GM12864 (cell line): ENCODE measurements around the gene HAUS3.

Experiments used
- DNase-seq: peaks from one replicate; pipeline ENCODE4 v3.0.0-alpha.2; 2011; ENCODE audit warnings: low read depth
- H3K4me3 ChIP-seq: 2 replicates; pipeline ENCODE4 v1.5.1; 2011; ENCODE audit warnings: mild to moderate bottlenecking, low read depth, low read length, control low read depth
- TF ChIP-seq, protein P1 (sequence below): IDR thresholded peaks from 2 replicates; pipeline ENCODE4 v1.5.1; 2011; ENCODE audit warnings: low read depth, mild to moderate bottlenecking, moderate library complexity, low read length, control low read depth, inconsistent platforms; ENCODE audit errors: missing control alignments

The HAUS3 gene

DNA sequence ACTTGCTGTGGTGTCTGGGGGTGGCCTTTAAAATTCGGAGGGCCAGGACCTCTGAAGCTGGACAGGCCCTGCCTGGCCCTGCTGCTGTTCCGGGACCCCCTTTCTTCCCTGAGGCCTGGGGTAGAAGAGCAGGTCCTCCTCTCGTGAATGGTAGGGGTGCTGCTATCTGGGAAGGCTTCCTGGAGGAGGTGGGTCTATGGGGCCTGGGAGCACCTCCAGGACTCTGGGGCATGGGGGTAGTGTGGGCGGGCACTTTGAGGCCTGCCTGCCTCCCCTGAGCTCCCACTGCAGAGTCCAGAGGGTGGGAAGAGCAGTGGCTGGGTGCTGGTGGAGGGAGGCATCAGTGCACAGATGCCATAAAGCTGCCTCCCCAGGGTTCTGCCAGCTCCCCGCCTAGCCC is 24.9 kb upstream of the HAUS3 start:
- no peak for DNase-seq
- TF ChIP-seq, protein P1, sequence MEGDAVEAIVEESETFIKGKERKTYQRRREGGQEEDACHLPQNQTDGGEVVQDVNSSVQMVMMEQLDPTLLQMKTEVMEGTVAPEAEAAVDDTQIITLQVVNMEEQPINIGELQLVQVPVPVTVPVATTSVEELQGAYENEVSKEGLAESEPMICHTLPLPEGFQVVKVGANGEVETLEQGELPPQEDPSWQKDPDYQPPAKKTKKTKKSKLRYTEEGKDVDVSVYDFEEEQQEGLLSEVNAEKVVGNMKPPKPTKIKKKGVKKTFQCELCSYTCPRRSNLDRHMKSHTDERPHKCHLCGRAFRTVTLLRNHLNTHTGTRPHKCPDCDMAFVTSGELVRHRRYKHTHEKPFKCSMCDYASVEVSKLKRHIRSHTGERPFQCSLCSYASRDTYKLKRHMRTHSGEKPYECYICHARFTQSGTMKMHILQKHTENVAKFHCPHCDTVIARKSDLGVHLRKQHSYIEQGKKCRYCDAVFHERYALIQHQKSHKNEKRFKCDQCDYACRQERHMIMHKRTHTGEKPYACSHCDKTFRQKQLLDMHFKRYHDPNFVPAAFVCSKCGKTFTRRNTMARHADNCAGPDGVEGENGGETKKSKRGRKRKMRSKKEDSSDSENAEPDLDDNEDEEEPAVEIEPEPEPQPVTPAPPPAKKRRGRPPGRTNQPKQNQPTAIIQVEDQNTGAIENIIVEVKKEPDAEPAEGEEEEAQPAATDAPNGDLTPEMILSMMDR, result no peak
- no peak overlapping the region for H3K4me3 ChIP-seq

DNA sequence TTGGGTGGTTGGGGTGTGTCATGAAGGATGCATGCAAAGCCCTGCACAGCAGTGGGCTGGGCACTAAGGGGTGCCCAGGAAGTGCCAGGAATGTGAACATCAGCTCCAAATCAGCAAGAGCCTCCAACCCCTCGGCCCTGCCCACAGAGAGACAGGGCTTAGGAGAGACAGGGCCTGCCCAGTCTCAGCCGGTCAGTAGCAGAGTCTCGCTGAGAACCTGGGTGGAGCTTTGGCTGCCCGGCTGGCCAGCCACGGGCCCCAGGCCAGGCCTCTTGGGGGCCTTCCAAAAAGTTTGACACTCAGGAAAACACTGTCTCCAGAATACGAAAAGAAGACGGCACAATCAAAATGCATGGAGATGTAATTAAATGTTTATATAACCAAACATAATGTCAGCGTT is 24.3 kb upstream of the HAUS3 start:
- DNase-seq, result no peak
- TF ChIP-seq, protein P1, result no peak
- H3K4me3 ChIP-seq, result no peak overlapping the region

DNA sequence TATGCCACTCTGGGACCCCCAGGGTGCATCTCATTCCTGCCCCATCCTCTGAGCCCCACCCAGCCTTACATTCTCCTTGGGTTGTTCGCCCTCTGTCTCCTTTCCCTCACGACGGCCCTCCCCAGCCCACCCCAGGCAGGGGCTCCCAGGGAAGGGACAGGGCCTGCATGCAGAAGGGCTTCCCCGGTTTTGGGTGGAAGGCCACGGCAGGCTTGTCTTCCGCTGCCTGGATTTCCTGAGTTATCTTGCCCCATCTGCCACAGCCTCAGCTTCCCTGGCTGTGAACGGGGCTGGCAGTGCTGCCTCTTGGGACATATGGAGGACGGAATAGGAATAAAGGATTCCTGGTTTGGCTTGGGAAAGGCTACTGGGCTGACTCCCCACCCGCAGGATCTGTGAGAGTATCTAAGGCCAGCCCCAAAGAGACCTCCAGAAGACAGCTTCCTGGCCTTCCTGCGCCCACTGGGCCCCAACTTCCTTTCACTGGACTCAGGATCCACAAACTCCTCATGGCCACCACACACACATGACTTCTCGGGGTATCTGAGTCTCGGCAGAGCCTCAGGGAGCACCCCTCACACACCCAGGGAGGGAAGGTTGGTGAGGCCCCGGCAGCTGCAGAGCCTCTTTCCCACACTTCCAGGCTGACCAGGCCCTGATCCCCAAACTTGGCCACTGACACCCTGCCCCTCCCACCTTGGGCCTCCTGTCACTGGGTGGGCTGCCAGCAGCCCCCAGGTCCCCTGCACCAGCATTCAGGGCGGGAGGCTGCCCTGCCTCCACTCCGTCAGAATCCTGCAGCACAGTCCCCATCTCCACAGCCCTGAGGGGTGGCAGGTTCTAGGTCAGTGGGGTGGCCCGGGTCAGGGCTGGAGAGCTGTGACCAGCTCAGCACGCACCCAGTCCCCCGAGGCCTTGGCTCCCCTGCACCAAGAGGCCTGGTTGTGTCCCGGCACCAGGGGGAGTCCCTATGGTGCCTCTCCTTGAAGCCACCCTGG is 23.5 kb upstream of the HAUS3 start:
- H3K4me3 ChIP-seq, result no peak overlapping the region
- TF ChIP-seq, protein P1, result no peak
- DNase-seq, result no peak

DNA sequence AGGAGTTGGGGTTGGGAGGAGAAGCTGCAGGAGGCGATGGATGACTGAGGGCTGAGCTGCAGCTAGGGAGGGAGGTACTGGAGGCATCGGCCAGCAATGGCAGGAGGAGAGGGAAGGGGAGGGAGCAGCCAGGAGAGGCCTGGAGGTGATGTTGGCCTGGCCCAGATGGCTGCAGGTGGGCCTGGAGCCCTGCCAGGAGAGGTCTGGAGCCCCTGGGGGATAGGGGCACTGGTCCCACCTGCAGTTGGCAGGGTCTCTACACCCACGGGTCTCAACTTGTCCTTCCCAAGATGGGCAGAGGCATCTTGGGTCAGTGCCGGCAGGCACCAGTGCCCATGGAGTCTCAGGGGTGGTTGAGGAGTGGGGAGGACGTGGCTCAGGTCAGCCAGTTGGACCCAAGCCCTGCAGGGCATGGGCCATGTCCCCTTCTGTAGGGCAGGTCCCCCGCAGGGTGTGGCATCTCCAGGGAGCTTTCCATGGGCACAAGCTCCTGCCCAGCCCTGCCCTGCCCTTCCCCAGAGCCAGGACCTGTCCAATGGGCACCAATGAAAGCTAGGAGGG is 22.6 kb upstream of the HAUS3 start:
- no peak overlapping the region for H3K4me3 ChIP-seq
- DNase-seq, result no peak
- TF ChIP-seq, protein P1, result no peak

DNA sequence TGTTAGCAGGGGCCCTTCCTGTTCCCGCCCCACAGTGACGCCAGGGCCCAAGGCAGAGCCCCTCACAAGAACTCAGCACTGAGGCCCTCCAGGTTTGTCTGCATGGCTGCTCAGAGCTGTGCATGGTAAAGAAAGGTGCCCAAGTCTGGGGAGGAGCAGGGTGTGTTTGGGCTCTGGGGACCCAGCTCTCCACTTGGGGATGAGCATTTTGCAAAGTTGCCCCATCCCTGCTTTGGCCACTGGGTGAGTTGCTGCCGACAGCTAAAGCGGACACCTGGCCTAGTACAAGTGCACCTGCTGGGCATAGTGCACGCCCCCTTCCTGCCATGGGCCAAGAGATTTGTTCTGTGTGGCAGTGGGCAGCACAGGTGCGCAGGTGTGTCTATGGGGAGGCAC is 22.0 kb upstream of the HAUS3 start:
- DNase-seq, result no peak
- TF ChIP-seq, protein P1, result no peak
- H3K4me3 ChIP-seq, result no peak overlapping the region

DNA sequence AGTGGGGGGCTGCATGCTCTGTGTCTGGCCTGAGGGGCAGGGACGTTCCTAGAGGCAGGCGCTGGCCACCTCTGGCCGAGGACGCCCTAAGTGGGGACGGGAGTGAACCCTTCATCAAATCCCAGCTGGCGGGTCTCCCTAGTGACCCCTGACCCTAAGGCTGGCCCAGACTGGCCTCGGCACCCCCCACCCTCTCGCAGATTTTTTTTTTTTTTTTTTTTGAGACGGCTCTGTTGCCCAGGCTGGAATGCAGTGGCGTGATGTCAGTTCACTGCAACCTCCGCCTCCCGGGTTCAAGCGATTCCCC is 21.0 kb upstream of the HAUS3 start:
- H3K4me3 ChIP-seq, result peak overlapping the region; percentile 77
- TF ChIP-seq, protein P1, result no peak
- no peak for DNase-seq
